ENCODE data around the gene RHOA.

The RHOA gene

DNA sequence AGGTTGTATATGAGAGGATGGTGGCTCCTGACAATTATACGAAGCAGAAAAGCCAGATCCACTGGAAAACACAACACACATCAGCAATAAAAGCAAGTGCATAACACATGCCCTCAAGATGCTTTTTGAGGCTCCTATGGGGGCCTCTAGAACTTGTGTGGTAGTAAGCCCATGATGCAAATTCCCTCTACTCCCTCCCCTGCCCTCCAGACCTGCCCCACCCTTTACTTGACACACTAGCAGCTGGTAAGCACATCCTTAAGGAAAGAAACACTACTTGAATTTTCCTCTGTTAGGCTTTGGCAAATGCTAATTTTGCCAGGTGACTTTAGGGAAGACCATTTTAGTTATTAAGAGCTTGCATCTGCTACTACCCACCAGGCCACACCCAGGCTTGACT, 101.1 kb downstream of the RHOA start:
- no peak overlapping the region for H3K4me2 ChIP-seq
- H4K20me1 ChIP-seq (ENCODE audit: insufficient read depth), result no peaks in the 10 kb centered on the region
- H3K4me3 ChIP-seq (IDR thresholded peaks at IDR 0.05; ENCODE audit: insufficient read depth, low read depth, low read length), result no peak overlapping the region
- H3K36me3 ChIP-seq (ENCODE audit: insufficient read depth), result no peaks in the 10 kb centered on the region
- H2AFZ ChIP-seq (ENCODE audit: low read depth), result no peak overlapping the region
- peaks cover 13% of the 10 kb centered on the region for H3K4me1 ChIP-seq (ENCODE audit: low read depth, poor library complexity, severe bottlenecking)
- H3K27ac ChIP-seq, result no peak overlapping the region
- H3K79me2 ChIP-seq (ENCODE audit: insufficient read depth, low read depth), result no peaks in the 10 kb centered on the region
- H3K27me3 ChIP-seq (ENCODE audit: insufficient read depth, low read depth), result no peaks in the 10 kb centered on the region
- H3K9ac ChIP-seq, result no peak overlapping the region
- TF ChIP-seq, protein P1, sequence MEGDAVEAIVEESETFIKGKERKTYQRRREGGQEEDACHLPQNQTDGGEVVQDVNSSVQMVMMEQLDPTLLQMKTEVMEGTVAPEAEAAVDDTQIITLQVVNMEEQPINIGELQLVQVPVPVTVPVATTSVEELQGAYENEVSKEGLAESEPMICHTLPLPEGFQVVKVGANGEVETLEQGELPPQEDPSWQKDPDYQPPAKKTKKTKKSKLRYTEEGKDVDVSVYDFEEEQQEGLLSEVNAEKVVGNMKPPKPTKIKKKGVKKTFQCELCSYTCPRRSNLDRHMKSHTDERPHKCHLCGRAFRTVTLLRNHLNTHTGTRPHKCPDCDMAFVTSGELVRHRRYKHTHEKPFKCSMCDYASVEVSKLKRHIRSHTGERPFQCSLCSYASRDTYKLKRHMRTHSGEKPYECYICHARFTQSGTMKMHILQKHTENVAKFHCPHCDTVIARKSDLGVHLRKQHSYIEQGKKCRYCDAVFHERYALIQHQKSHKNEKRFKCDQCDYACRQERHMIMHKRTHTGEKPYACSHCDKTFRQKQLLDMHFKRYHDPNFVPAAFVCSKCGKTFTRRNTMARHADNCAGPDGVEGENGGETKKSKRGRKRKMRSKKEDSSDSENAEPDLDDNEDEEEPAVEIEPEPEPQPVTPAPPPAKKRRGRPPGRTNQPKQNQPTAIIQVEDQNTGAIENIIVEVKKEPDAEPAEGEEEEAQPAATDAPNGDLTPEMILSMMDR (conservative IDR thresholded peaks at IDR 0.05; ENCODE audit: low read depth, low read length), result no peak
